Measurements from ENCODE around the gene TLCD1.

TLCD1 gene

DNA sequence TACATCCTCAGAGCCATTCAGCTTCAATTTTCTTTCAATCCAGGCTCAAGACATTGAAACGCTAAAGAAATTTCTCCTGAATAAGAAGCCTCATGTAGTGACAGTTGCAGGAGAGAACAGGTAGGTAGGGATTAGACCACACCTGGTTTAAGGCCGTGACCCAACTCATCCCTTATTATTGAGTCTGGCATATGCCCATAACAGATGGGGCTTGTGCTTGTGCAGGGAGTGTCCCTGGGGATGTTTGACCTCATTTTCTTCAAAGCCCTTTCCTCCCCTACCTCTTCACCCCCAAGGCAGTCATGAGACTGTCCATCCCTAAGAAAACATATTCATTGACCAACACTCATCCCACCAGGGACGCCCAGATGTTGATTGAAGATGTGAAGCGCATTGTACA is 39.7 kb downstream of the TLCD1 start:
- no peak overlapping the region for H2AFZ ChIP-seq (ENCODE audit: low read depth)
- H4K20me1 ChIP-seq (ENCODE audit: insufficient read depth) = no peaks in the 10 kb centered on the region
- H3K4me1 ChIP-seq (ENCODE audit: low read depth, poor library complexity, severe bottlenecking) = no peaks in the 10 kb centered on the region
- TF ChIP-seq, protein P1, sequence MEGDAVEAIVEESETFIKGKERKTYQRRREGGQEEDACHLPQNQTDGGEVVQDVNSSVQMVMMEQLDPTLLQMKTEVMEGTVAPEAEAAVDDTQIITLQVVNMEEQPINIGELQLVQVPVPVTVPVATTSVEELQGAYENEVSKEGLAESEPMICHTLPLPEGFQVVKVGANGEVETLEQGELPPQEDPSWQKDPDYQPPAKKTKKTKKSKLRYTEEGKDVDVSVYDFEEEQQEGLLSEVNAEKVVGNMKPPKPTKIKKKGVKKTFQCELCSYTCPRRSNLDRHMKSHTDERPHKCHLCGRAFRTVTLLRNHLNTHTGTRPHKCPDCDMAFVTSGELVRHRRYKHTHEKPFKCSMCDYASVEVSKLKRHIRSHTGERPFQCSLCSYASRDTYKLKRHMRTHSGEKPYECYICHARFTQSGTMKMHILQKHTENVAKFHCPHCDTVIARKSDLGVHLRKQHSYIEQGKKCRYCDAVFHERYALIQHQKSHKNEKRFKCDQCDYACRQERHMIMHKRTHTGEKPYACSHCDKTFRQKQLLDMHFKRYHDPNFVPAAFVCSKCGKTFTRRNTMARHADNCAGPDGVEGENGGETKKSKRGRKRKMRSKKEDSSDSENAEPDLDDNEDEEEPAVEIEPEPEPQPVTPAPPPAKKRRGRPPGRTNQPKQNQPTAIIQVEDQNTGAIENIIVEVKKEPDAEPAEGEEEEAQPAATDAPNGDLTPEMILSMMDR (conservative IDR thresholded peaks at IDR 0.05; ENCODE audit: low read depth, low read length) = no peak
- H3K79me2 ChIP-seq (ENCODE audit: insufficient read depth, low read depth) = no peaks in the 10 kb centered on the region
- H3K36me3 ChIP-seq (ENCODE audit: insufficient read depth) = peaks cover 49% of the 10 kb centered on the region; the same call in 1 of the 2 replicates
- no peak overlapping the region for H3K4me3 ChIP-seq (IDR thresholded peaks at IDR 0.05; ENCODE audit: insufficient read depth, low read depth, low read length)
- H3K4me2 ChIP-seq = no peak overlapping the region
- H3K9ac ChIP-seq = no peak overlapping the region
- H3K27ac ChIP-seq = no peak overlapping the region
- H3K27me3 ChIP-seq (ENCODE audit: insufficient read depth, low read depth) = no peaks in the 10 kb centered on the region

DNA sequence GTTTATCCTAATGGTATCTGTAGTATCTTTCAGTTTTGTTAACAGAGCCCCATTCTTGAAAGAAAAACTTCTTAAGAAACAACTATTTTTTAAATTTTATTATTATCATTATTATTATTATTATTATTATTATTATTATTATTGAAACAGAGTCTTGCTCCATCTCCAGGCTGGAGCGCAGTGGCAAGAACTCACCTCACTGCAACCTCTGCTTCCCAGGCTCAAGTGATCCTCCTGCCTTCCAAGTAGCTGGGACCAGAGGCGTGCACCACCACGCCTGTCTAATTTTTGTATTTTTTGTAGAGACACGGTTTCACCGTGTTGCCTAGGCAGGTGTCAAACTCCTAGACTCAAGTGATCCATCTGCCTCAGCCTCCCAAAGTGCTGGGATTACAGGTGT is 40.7 kb downstream of the TLCD1 start:
- no peak overlapping the region for H3K9ac ChIP-seq

DNA sequence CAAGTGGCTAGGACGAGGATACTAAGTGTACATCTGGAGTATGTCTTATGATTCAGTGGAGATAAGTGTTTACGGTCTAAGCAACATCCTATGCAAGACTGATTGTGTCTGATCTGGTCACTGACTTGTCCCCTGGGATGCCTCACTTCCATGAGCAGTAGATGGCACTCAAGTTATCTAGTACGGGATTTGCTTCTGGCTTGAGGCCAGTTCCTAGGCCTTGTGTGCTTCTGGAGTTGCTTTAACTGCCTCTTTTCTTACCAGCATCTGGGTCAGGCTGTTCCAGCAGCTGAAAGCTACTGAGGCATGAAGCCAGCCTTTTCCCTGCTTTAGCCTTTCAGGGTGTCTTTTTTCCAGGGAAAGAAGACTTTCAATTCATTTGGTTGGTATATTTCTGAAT is 41.1 kb downstream of the TLCD1 start:
- no peak overlapping the region for H2AFZ ChIP-seq (ENCODE audit: low read depth)
- no peak overlapping the region for H3K4me2 ChIP-seq
- TF ChIP-seq, protein P1 (conservative IDR thresholded peaks at IDR 0.05; ENCODE audit: low read depth, low read length) = no peak
- peaks cover 39% of the 10 kb centered on the region; the same call in 1 of the 2 replicates for H3K36me3 ChIP-seq (ENCODE audit: insufficient read depth)
- H3K9ac ChIP-seq = no peak overlapping the region
- no peaks in the 10 kb centered on the region for H3K4me1 ChIP-seq (ENCODE audit: low read depth, poor library complexity, severe bottlenecking)
- H4K20me1 ChIP-seq (ENCODE audit: insufficient read depth) = no peaks in the 10 kb centered on the region
- H3K79me2 ChIP-seq (ENCODE audit: insufficient read depth, low read depth) = no peaks in the 10 kb centered on the region
- no peaks in the 10 kb centered on the region for H3K27me3 ChIP-seq (ENCODE audit: insufficient read depth, low read depth)
- H3K4me3 ChIP-seq (IDR thresholded peaks at IDR 0.05; ENCODE audit: insufficient read depth, low read depth, low read length) = no peak overlapping the region
- no peak overlapping the region for H3K27ac ChIP-seq

More for the DNA sequence above, 40.7 kb downstream of the TLCD1 start:
- Histone ChIP-seq H3K79me2 (ENCODE audit: insufficient read depth, low read depth) (no peaks in the 10 kb centered on the region), H3K4me3 (IDR thresholded peaks at IDR 0.05; ENCODE audit: insufficient read depth, low read depth, low read length) (no peak overlapping the region), H3K36me3 (ENCODE audit: insufficient read depth) (peaks cover 42% of the 10 kb centered on the region; the same call in 1 of the 2 replicates), H3K27me3 (ENCODE audit: insufficient read depth, low read depth) (no peaks in the 10 kb centered on the region), H2AFZ (ENCODE audit: low read depth) (no peak overlapping the region), H3K4me2 (no peak overlapping the region), H4K20me1 (ENCODE audit: insufficient read depth) (no peaks in the 10 kb centered on the region), H3K4me1 (ENCODE audit: low read depth, poor library complexity, severe bottlenecking) (no peaks in the 10 kb centered on the region), H3K27ac (no peak overlapping the region)
- TF ChIP-seq, protein P1 (conservative IDR thresholded peaks at IDR 0.05; ENCODE audit: low read depth, low read length) = no peak

DNA sequence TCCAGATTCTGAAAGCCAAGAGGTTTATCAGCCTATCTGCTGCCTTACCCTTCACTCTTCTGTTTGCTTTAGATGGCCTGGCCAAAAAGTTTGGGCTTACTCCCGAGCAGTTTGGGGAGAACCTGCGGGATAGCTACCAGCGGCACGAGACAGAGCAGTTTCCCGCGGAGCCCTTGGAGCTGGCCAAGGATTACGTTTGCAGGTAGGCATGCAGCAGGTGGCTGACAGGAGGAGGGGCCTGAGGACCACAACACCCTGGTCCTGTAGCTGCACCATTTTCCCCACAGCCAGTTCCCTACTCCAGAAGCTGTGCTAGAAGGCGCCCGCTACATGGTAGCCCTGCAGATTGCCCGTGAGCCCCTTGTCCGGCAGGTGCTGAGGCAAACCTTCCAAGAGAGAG is 43.4 kb downstream of the TLCD1 start:
- Histone ChIP-seq H4K20me1 (ENCODE audit: insufficient read depth) (no peaks in the 10 kb centered on the region), H3K36me3 (ENCODE audit: insufficient read depth) (peaks cover 24% of the 10 kb centered on the region; the same call in 1 of the 2 replicates), H3K27ac (no peak overlapping the region), H3K79me2 (ENCODE audit: insufficient read depth, low read depth) (no peaks in the 10 kb centered on the region), H3K9ac (no peak overlapping the region), H3K4me3 (IDR thresholded peaks at IDR 0.05; ENCODE audit: insufficient read depth, low read depth, low read length) (no peak overlapping the region), H3K4me2 (no peak overlapping the region), H2AFZ (ENCODE audit: low read depth) (no peak overlapping the region), H3K4me1 (ENCODE audit: low read depth, poor library complexity, severe bottlenecking) (no peaks in the 10 kb centered on the region), H3K27me3 (ENCODE audit: insufficient read depth, low read depth) (no peaks in the 10 kb centered on the region)
- TF ChIP-seq, protein P1 (conservative IDR thresholded peaks at IDR 0.05; ENCODE audit: low read depth, low read length) = no peak

Data from KMS-11 (cell line).